ENCODE data around the gene VASH2.

GRCh38 chr1:212958175-212958574 is 7.8 kb downstream of the VASH2 start:
- TF ChIP-seq CTCF (IDR thresholded peaks at IDR 0.05) (no peak), POLR2A (IDR thresholded peaks at IDR 0.05) (no peak), POLR2AphosphoS5 (IDR thresholded peaks at IDR 0.05) (no peak)
